Adrenal gland (tissue), 12 donors: ENCODE measurements around the gene HPS1. TPM values are rescaled to one million over a fixed set of nuclear protein-coding genes. Genes with fewer than 3 reads are reported as not detected.

Experiments
- DNase-seq, 7 donors: peaks; one replicate each; pipeline ENCODE4 v3.0.0-alpha.2; 2019 to 2020
- H3K27ac ChIP-seq, 5 donors: fragments of 200-600 bp; sonication (generic) in 4 of 5; 1 replicate in 3 of 5; 2 replicates in 2 of 5; pipeline versions ENCODE4 v1.5.1 to v1.8.0; 2016 to 2020; ENCODE audit warnings: mild to moderate bottlenecking in 1 of 5
- H3K27me3 ChIP-seq: fragments of 200-600 bp; 2 replicates; pipeline ENCODE4 v1.8.0; 2021
- H3K36me3 ChIP-seq, 2 donors: fragments of 200-600 bp; replicated peaks in 1 of 2; 1 replicate in 1 of 2; 2 replicates in 1 of 2; pipeline versions ENCODE4 v1.5.1 to v1.8.0; 2018 to 2022
- H3K4me1 ChIP-seq, 2 donors: fragments of 200-600 bp; replicated peaks in 1 of 2; 1 replicate in 1 of 2; 2 replicates in 1 of 2; pipeline versions ENCODE4 v1.5.1 to v1.8.0; 2018 to 2021
- H3K4me3 ChIP-seq, 4 donors: fragments of 200-600 bp; sonication (generic) in 3 of 4; one replicate each; pipeline ENCODE4 v1.5.1; 2016 to 2018
- H3K9me3 ChIP-seq, 3 donors: fragments of 200-600 bp; sonication (generic) in 1 of 3; replicated peaks in 1 of 3; 1 replicate in 2 of 3; 2 replicates in 1 of 3; pipeline versions ENCODE4 v1.5.1 to v1.8.0; 2016 to 2021
- CTCF ChIP-seq, 6 experiments: fragments of 450-650 bp in 4 of 6; fragments of 200-600 bp in 2 of 6; sonication (generic) in 1 of 6; IDR thresholded peaks; 1 replicate in 5 of 6; 2 replicates in 1 of 6; pipeline versions ENCODE4 v1.5.1 to v1.8.0; 2016 to 2021; ENCODE audit warnings: antibody characterized with exemption in 6 of 6, mild to moderate bottlenecking in 2 of 6, moderate library complexity in 1 of 6
- POLR2A ChIP-seq, 2 donors: fragments of 450-650 bp; IDR thresholded peaks; one replicate each; pipeline ENCODE4 v1.6.1; 2017; ENCODE audit warnings: antibody characterized with exemption in 2 of 2, mild to moderate bottlenecking in 2 of 2, moderate library complexity in 1 of 2
- WGBS, 4 donors: extraction: QIAGEN DNeasy Blood & Tissue Kit in 2 of 4; methylation state at CpG; one replicate each; pipeline versions ENCODE4 v1.1.5 to v1.1.7; 2013 to 2017; 5-methylcytosine and 5-hydroxymethylcytosine counted together
- intact Hi-C, 2 donors: fragments of 100-400 bp; cut with DNase I; formaldehyde crosslinking; loops; one replicate each; pipeline versions ENCODE4 v1.14.1 to v1.15.0; 2022 to 2023
- polyA plus RNA-seq, 3 donors: library from polyadenylated mRNA; stranded (reverse); fragments of 200-250 nt in 2 of 3; fragments of 350-450 nt in 1 of 3; fragmentation: Illumina TruSeq in 1 of 3; extraction: RNeasy Lipid Tissue Mini Kit (QIAGEN cat#74804) in 1 of 3; gene quantifications; one replicate each; pipeline ENCODE4 v1.2.3, GENCODE V29; 2013 to 2014
- total RNA-seq, 9 donors: library from RNA; depleted of rRNA in 4 of 9; stranded (reverse); fragments of >200 nt in 4 of 9; fragments of 120-200 nt in 1 of 9; fragmentation: NEBNext Ultra II Directional in 1 of 9; extraction: Animal tissue kit (Norgen Biotek cat#: 25700) in 1 of 9; gene quantifications; one replicate each; pipeline versions ENCODE4 v1.1.0 to v1.2.4, GENCODE V29; 2013 to 2023
- donor health status: healthy with polysubstance abuse.
- donor health status: Bipolar disorder and iron deficiency.
- donor health status: DM: yes; HTN: yes; CAD: no.
- donor health status: DM: no; HTN: no; CAD: no.
- donor health status: DM: no; HTN: no; CAD: no.
- donor health status: DM: yes; HTN: yes; CAD: no.

Gene HPS1
- total and polyA plus RNA-seq, 12 donors, result 28.6 to 95.6 (median 70.3) TPM

DNA sequence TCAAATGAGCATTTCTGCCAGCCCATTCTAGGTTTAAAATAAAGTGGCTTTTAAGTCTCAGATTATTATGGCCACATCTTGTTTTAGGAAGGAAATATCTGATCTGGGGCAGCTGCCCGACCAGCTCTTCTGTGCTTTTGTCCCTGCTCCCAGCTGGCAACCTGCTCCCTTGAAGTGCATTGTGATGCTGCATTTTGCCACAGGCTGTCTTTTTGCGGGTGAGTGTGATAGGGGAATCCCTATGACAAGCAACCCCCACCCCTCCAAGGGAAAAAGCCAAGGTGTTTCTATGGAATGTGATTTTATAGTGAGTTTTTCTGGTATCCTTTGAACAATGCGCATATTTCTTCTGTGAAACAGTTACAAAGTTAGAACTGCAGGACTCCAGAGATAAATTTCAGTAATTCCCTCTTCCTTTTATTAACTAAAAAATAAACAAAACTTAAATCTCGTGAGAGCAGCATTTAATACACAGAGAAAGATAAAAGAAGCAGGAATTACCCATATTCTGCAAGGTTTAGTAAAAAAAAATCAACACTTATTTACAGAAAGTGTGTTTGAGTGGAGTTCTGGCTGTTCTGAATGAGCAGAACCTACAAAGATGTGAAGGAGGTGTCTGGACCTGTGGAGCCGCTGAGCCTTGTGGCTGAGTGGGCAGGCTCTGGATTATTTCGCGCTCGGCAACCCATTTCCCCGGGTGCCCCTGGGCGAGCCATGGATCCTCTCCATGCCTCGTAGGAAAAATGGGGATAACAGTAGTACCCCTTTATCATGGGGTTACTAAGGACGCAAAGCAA, 10.1 kb upstream of the HPS1 start:
- Histone ChIP-seq H3K4me3 (no peak overlapping the region), H3K4me1 (peaks cover 8 to 10% of the 10 kb centered on the region in 2 donors), H3K27me3 (no peaks in the 10 kb centered on the region), H3K9me3 (no peaks in the 10 kb centered on the region), H3K27ac (no peak overlapping the region), H3K36me3 (no peaks in the 10 kb centered on the region)
- no peak for DNase-seq
- WGBS, 4 donors, result 73 to 89% (median 79%) methylated on average over 6 to 12 of the region's 12 CpGs
- TF ChIP-seq CTCF (IDR thresholded peaks at IDR 0.05) (no peak), POLR2A (IDR thresholded peaks at IDR 0.05) (no peak)
- intact Hi-C loops, result no loop called here

GRCh38 chr10:98456043-98456570, 9.4 kb upstream of the HPS1 start:
- no peak overlapping the region for H3K27ac ChIP-seq
- no peak for TF ChIP-seq CTCF (IDR thresholded peaks at IDR 0.05)
- TF ChIP-seq POLR2A (IDR thresholded peaks at IDR 0.05), result no peak
- 92 to 100% (median 94%) methylated on average over 2 to 4 of the region's 4 CpGs for WGBS, 4 donors
- peaks cover 5 to 7% of the 10 kb centered on the region in 2 donors for H3K4me1 ChIP-seq
- H3K36me3 ChIP-seq, result no peaks in the 10 kb centered on the region
- no peaks in the 10 kb centered on the region for H3K9me3 ChIP-seq
- no peak overlapping the region for H3K4me3 ChIP-seq
- no peak for DNase-seq
- H3K27me3 ChIP-seq, result no peaks in the 10 kb centered on the region
- intact Hi-C loops, result no loop called here

DNA sequence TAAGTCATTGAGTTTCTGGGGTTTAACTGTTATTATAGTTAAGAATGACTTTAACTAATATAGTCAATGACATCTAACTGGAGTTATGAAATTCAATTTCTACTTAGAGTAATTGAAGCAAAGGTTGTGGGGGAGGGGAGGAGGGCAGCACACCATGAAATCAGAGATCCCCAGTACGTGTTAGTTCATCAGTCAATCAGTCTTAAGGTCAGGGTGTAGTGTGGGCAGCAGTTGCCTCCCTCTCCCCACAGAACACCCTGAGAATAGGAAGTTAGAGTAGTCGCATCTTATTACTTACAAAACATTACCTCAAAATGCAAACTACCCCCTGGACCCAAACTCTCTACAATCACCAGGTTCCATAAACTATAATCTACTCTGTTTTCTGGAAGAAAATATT, 7.0 kb upstream of the HPS1 start:
- Histone ChIP-seq H3K27me3 (no peaks in the 10 kb centered on the region), H3K4me1 (no peaks in the 10 kb centered on the region), H3K4me3 (no peak overlapping the region), H3K9me3 (no peaks in the 10 kb centered on the region), H3K27ac (no peak overlapping the region), H3K36me3 (no peaks in the 10 kb centered on the region)
- intact Hi-C loops, result no loop called here
- TF ChIP-seq POLR2A (IDR thresholded peaks at IDR 0.05), result no peak
- TF ChIP-seq CTCF (IDR thresholded peaks at IDR 0.05), result no peak
- no peak for DNase-seq
- WGBS, 4 donors, result 68 to 84% (median 80%) methylated on average over 2 of the region's 2 CpGs

GRCh38 chr10:98450618-98451017, 3.9 kb upstream of the HPS1 start:
- no peaks in the 10 kb centered on the region for H3K9me3 ChIP-seq
- TF ChIP-seq CTCF (IDR thresholded peaks at IDR 0.05) (no peak), POLR2A (IDR thresholded peaks at IDR 0.05) (no peak)
- intact Hi-C loops, result no loop called here
- no peak overlapping the region for H3K4me3 ChIP-seq
- DNase-seq, result no peak
- no peak overlapping the region for H3K27ac ChIP-seq
- H3K4me1 ChIP-seq, result peaks cover 4 to 5% of the 10 kb centered on the region in 2 donors
- no peaks in the 10 kb centered on the region for H3K27me3 ChIP-seq
- no peaks in the 10 kb centered on the region for H3K36me3 ChIP-seq
- 59 to 83% (median 64%) methylated on average over 1 of the region's 1 CpG for WGBS, 4 donors
